ENCODE results near the gene ISOC2.

The ISOC2 gene

GRCh38 chr19:55476100-55476775, 14.8 kb upstream of the ISOC2 start, which contains the start of gene ZNF628:
Gene ZNF628 (plus strand): TSS chr19:55476617. CDS start chr19:55479911, 3,294 bp downstream.
- DNase-seq, result peak; percentile 98

- DNase-seq, result no peak
Observed at GRCh38 chr19:55474269-55475265, 13.1 kb upstream of the ISOC2 start.

GRCh38 chr19:55473225-55474012, 12.0 kb upstream of the ISOC2 start:
- no peak for DNase-seq

- DNase-seq, result no peak
Observed at GRCh38 chr19:55472463-55472862, 11.0 kb upstream of the ISOC2 start.

GRCh38 chr19:55471266-55471665, 9.8 kb upstream of the ISOC2 start:
- no peak for DNase-seq

- DNase-seq, result no peak
Observed at GRCh38 chr19:55468054-55468393, 6.6 kb upstream of the ISOC2 start.

GRCh38 chr19:55467236-55468053, 6.0 kb upstream of the ISOC2 start:
- DNase-seq, result peak; percentile 56 to 72

- no peak for DNase-seq
Observed at GRCh38 chr19:55466241-55466614, 4.8 kb upstream of the ISOC2 start.

- DNase-seq, result no peak
Observed at GRCh38 chr19:55465460-55466240, 4.2 kb upstream of the ISOC2 start.

GRCh38 chr19:55464662-55465054, 3.2 kb upstream of the ISOC2 start, which contains the start of gene C19orf85:
Gene C19orf85 (minus strand): TSS chr19:55464751. CDS start chr19:55464554, 197 bp downstream.
- DNase-seq, result no peak

- DNase-seq, result no peak
Observed at GRCh38 chr19:55464039-55464661, 2.7 kb upstream of the ISOC2 start.

- DNase-seq, result no peak
Observed at GRCh38 chr19:55463583-55464031, 2.2 kb upstream of the ISOC2 start.

- DNase-seq, result no peak
Observed at GRCh38 chr19:55462722-55463121, 1.3 kb upstream of the ISOC2 start.

- DNase-seq, result no peak
Observed at GRCh38 chr19:55461974-55462626, 658 bp upstream of the ISOC2 start.

- DNase-seq, result peak; percentile 18 to 37
Observed at GRCh38 chr19:55460670-55461258, 678 bp downstream of the ISOC2 start.

GRCh38 chr19:55459950-55460657, 1.3 kb downstream of the ISOC2 start:
- no peak for DNase-seq

- no peak for DNase-seq
Observed at GRCh38 chr19:55459551-55459949, 1.9 kb downstream of the ISOC2 start.

- no peak for DNase-seq
Observed at GRCh38 chr19:55457683-55458457, 3.6 kb downstream of the ISOC2 start.
